Smooth muscle cell (in vitro differentiated cells): Measurements from ENCODE around the gene SLC30A1. TPM values are rescaled to one million over a fixed set of nuclear protein-coding genes. Genes with fewer than 3 reads are reported as not detected.

Experiments used
- DNase-seq: peaks from one replicate; lab custom pipeline; 2025; ENCODE audit not compliant: unreplicated experiment; lab: John Stamatoyannopoulos, UW
- H2AFZ ChIP-seq: fragments of 200-600 bp; sonication (generic); 2 replicates; pipeline ENCODE4 v1.6.0; 2016; ENCODE audit warnings: antibody characterized with exemption, low read depth, mild to moderate bottlenecking
- H3F3A ChIP-seq: fragments of 200-600 bp; sonication (generic); 2 replicates; pipeline ENCODE4 v1.6.0; 2017; ENCODE audit warnings: antibody characterized with exemption, low read depth
- H3K27ac ChIP-seq: fragments of 200-600 bp; sonication (generic); 2 replicates; pipeline ENCODE4 v1.5.1; 2016; ENCODE audit warnings: low read depth, mild to moderate bottlenecking
- H3K27me3 ChIP-seq: fragments of 200-600 bp; sonication (generic); 2 replicates; pipeline ENCODE4 v1.6.1; 2016; ENCODE audit warnings: low read depth, mild to moderate bottlenecking
- H3K36me3 ChIP-seq: fragments of 200-600 bp; sonication (generic); 2 replicates; pipeline ENCODE4 v1.5.1; 2016; ENCODE audit warnings: low read depth
- H3K4me1 ChIP-seq: fragments of 200-600 bp; sonication (generic); 2 replicates; pipeline ENCODE4 v1.5.1; 2016; ENCODE audit warnings: low read depth
- H3K4me2 ChIP-seq: fragments of 200-600 bp; sonication (generic); 2 replicates; pipeline ENCODE4 v1.6.0; 2016; ENCODE audit warnings: mild to moderate bottlenecking
- H3K4me3 ChIP-seq: fragments of 200-600 bp; sonication (generic); 2 replicates; pipeline ENCODE4 v1.5.1; 2016; ENCODE audit warnings: mild to moderate bottlenecking
- H3K79me2 ChIP-seq: fragments of 200-600 bp; sonication (generic); 2 replicates; pipeline ENCODE4 v1.6.0; 2016; ENCODE audit warnings: low read depth, mild to moderate bottlenecking
- H3K9ac ChIP-seq: fragments of 200-600 bp; sonication (generic); 2 replicates; pipeline ENCODE4 v1.6.0; 2016; ENCODE audit warnings: low read depth
- H3K9me3 ChIP-seq: fragments of 200-600 bp; sonication (generic); replicated peaks from 2 replicates; pipeline ENCODE4 v1.5.1; 2016; ENCODE audit warnings: low read depth
- H4K20me1 ChIP-seq: fragments of 200-600 bp; sonication (generic); 2 replicates; pipeline ENCODE4 v1.6.0; 2016; ENCODE audit warnings: low read depth
- WGBS: methylation state at CpG from one replicate; pipeline ENCODE4 v1.1.7; 2016; ENCODE audit warnings: low lambda C conversion rate; 5-methylcytosine and 5-hydroxymethylcytosine counted together
- polyA plus RNA-seq: library from polyadenylated mRNA; unstranded; fragments of >200 nt; fragmentation: Nextera tagmentation; extraction: Ambion mirVana; gene quantifications from 2 replicates; pipeline ENCODE4 v1.2.1, GENCODE V29; 2016
- total RNA-seq: library from RNA; depleted of rRNA; stranded (reverse); fragments of >200 nt; gene quantifications from 2 replicates; pipeline ENCODE4 v1.2.3, GENCODE V29; 2014
- TF ChIP-seq, protein P1 (sequence below): fragments of 200-600 bp; sonication (generic); IDR thresholded peaks from 2 replicates; pipeline ENCODE4 v1.5.1; 2017; ENCODE audit warnings: borderline replicate concordance, mild to moderate bottlenecking, antibody characterized with exemption; ENCODE audit not compliant: insufficient read depth, poor library complexity, severe bottlenecking

The SLC30A1 gene
- total and polyA plus RNA-seq, 2 experiments from 2014 or later, result 8.0 to 19.0 TPM

DNA sequence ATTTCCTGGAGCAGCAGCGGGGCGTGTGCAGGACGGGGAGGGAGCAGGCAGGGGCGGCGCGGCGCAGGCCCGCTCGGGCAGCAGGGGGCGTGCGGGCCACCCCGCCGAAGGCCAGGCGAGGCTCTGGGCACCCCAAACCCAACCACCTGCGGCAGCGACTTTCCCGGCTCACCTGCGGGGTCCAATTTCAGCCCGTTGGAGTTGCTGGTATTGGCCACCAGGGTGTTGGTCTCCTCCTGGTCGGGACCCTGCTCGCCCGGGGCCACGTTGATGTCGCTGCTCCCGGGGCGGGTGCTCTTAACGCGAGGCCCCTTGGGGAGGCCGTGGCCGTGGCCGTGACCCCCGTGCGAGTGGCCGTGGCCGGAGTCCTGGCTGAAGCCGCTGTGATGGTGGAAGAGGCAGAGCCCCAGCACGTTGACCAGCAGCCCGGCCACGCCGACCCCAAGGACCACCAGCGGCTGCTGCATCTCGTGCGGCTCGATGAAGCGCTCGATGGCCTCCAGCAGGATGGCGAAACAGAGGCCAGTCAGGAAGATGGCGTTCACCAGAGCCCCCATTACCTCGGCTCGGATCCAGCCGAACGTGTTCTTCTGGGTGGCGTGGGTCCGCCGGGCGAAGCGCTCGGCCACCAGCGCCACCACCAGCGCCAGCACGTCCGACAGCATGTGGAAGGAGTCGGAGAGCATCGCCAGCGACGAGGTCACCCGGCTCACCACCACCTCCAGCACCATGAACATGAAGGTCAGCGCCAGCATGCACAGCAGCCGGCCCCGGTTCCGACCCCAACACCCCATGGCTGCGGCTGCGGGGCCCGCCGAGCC lies 932 bp downstream of the SLC30A1 start:
- Histone ChIP-seq H4K20me1 (peaks cover 29% of the 10 kb centered on the region), H3K4me1 (peaks cover 30% of the 10 kb centered on the region)

DNA sequence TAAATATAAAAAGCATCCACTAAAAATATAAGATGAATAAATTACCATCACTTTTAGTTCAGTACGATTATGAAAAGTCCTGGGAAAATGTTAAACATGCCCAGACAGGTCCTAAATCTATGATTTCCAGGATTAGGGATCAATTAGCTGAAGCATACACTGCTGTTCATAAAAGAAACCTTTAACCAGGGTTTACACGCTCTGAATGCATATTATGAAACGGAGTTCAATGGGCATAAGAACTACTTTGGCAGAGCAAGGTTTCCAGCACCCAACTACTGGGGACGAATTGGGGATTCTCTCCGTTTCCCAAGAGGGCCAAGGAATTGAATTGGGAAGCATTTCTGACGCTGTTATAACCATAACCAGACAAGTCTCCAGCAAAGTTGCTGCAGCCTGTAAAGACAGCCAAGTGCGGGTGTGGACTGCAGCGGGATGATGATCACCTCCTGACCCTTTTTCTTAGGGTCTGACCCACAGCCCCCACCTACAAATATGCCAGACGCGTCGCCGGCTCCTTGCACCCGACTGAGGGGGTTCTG lies 1.6 kb downstream of the SLC30A1 start:
- Histone ChIP-seq H3K4me1 (peaks cover 30% of the 10 kb centered on the region), H2AFZ (peak overlapping the region; percentile 35), H3K27me3 (no peaks in the 10 kb centered on the region), H3K9ac (peak overlapping the region; percentile 45), H4K20me1 (peaks cover 29% of the 10 kb centered on the region), H3K36me3 (no peaks in the 10 kb centered on the region), H3F3A (peaks cover 3% of the 10 kb centered on the region), H3K79me2 (peaks cover 47% of the 10 kb centered on the region), H3K9me3 (no peaks in the 10 kb centered on the region), H3K4me3 (peak overlapping the region; percentile 69), H3K4me2 (peak overlapping the region; percentile 86), H3K27ac (no peak overlapping the region)
- no peak for DNase-seq
- under 1% methylated on average over 13 of the region's 13 CpGs for WGBS
- TF ChIP-seq, protein P1, sequence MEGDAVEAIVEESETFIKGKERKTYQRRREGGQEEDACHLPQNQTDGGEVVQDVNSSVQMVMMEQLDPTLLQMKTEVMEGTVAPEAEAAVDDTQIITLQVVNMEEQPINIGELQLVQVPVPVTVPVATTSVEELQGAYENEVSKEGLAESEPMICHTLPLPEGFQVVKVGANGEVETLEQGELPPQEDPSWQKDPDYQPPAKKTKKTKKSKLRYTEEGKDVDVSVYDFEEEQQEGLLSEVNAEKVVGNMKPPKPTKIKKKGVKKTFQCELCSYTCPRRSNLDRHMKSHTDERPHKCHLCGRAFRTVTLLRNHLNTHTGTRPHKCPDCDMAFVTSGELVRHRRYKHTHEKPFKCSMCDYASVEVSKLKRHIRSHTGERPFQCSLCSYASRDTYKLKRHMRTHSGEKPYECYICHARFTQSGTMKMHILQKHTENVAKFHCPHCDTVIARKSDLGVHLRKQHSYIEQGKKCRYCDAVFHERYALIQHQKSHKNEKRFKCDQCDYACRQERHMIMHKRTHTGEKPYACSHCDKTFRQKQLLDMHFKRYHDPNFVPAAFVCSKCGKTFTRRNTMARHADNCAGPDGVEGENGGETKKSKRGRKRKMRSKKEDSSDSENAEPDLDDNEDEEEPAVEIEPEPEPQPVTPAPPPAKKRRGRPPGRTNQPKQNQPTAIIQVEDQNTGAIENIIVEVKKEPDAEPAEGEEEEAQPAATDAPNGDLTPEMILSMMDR, result no peak

More for the DNA sequence above, 932 bp downstream of the SLC30A1 start:
- H3K9ac ChIP-seq, result peak overlapping the region; percentile 86
- WGBS, result under 1% methylated on average over 66 of the region's 75 CpGs
- no peaks in the 10 kb centered on the region for H3K27me3 ChIP-seq
- peak; percentile 34 for DNase-seq
- peaks cover 4% of the 10 kb centered on the region for H3F3A ChIP-seq
- no peaks in the 10 kb centered on the region for H3K9me3 ChIP-seq
- TF ChIP-seq, protein P1, result peak; percentile 77
- peak overlapping the region; percentile 86 for H3K4me2 ChIP-seq
- H3K4me3 ChIP-seq, result peak overlapping the region; percentile 69
- peaks cover 47% of the 10 kb centered on the region for H3K79me2 ChIP-seq
- H3K27ac ChIP-seq, result peak overlapping the region; percentile 77
- H3K36me3 ChIP-seq, result no peaks in the 10 kb centered on the region
- H2AFZ ChIP-seq, result peak overlapping the region; percentile 44

DNA sequence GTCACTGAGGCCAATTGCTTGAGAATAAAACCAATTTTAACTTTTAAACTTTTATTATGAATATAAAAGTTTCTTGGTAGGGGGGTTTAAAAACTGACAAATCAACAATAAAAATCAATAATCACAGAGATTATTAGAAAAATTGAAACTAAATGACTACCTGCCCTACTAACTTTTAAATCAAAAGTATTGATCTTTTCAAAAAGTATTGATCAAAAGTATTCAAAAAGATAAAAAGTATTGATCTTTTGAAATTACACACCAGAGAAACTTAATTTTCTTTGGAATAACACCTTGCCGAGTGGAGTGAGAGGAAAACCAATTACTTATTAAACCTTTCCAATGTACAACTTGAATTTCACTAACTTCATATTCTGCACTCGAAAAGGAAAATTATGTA lies 2.2 kb downstream of the SLC30A1 start:
- 66% methylated on average over 2 of the region's 2 CpGs for WGBS
- peaks cover 47% of the 10 kb centered on the region for H3K79me2 ChIP-seq

More for the DNA sequence above, 2.2 kb downstream of the SLC30A1 start:
- Histone ChIP-seq H3K27me3 (no peaks in the 10 kb centered on the region), H3K36me3 (no peaks in the 10 kb centered on the region), H3K9me3 (no peaks in the 10 kb centered on the region), H3K4me3 (peak overlapping the region; percentile 69), H3K4me1 (peaks cover 26% of the 10 kb centered on the region), H3K4me2 (peak overlapping the region; percentile 86), H4K20me1 (peaks cover 29% of the 10 kb centered on the region), H2AFZ (peak overlapping the region; percentile 35), H3K9ac (peak overlapping the region; percentile 45), H3K27ac (no peak overlapping the region), H3F3A (peaks cover 3% of the 10 kb centered on the region)
- TF ChIP-seq, protein P1, result no peak
- no peak for DNase-seq
